Measurements from ENCODE around the gene FASTKD3. TPM values are rescaled to one million over a fixed set of nuclear protein-coding genes. Genes with fewer than 3 reads are reported as not detected.
"Not testable (repeated sequence)": the region's sequence is repeated elsewhere in the genome, so short reads cannot be mapped to it uniquely, and the experiment has no call there.

The FASTKD3 gene, protein sequence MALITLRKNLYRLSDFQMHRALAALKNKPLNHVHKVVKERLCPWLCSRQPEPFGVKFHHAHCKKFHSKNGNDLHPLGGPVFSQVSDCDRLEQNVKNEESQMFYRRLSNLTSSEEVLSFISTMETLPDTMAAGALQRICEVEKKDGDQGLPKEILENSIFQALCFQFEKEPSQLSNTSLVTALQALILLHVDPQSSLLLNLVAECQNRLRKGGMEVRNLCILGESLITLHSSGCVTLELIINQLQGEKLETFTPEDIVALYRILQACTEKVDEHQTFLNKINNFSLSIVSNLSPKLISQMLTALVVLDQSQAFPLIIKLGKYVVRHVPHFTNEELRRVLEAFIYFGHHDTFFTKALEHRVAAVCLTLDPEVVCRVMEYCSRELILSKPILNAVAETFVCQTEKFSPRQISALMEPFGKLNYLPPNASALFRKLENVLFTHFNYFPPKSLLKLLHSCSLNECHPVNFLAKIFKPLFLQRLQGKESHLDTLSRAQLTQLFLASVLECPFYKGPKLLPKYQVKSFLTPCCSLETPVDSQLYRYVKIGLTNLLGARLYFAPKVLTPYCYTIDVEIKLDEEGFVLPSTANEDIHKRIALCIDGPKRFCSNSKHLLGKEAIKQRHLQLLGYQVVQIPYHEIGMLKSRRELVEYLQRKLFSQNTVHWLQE
- 17.9 and 23.7 TPM in 2 replicates for total RNA-seq (2014; rRNA removed; shearing (Covaris generic))

DNA sequence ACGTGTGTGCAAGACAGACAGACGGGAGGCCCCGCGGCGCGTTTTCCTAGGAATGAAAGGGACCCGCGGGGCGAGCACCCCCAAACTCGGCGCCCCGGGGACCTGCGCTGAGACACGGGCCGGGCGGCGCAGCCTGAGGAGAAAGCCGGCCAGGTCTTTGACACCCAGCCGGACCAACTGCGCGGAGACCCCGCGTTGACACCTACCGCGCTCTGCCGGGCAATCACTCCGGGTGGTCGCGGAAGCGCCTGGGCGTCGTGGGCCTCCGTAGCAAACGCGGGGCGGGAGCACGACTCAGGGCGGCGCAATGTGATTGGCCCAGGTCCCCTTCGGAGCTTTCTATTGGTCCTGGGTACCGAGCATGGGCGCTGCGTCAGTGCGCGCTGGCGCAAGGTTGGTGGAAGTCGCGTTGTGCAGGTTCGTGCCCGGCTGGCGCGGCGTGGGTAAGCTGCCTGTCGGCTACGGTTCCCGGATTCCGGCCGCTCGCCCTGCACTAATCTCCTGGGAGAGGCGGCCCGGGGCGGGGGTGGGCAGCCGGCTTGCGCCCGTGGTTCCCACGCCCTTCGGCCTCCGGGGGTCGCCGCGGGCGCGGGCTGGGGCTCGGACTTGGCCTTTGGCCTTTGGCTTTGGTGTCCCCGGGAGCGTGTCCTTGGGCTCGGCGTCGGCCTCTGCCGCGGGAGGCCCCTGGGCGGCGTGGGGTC is at the start of gene FASTKD3, which contains the start of gene MTRR:
Gene FASTKD3, minus strand, starts transcription at position 259 of the 701 bp plus-strand sequence. CDS start 948 bp downstream, outside the sequence.
Gene MTRR, plus strand, starts transcription at position 376 of the 701 bp plus-strand sequence. CDS start 1,647 bp downstream, outside the sequence.
- peak; percentile 88 for DNase-seq (ENCODE audit: low spot score)

DNA sequence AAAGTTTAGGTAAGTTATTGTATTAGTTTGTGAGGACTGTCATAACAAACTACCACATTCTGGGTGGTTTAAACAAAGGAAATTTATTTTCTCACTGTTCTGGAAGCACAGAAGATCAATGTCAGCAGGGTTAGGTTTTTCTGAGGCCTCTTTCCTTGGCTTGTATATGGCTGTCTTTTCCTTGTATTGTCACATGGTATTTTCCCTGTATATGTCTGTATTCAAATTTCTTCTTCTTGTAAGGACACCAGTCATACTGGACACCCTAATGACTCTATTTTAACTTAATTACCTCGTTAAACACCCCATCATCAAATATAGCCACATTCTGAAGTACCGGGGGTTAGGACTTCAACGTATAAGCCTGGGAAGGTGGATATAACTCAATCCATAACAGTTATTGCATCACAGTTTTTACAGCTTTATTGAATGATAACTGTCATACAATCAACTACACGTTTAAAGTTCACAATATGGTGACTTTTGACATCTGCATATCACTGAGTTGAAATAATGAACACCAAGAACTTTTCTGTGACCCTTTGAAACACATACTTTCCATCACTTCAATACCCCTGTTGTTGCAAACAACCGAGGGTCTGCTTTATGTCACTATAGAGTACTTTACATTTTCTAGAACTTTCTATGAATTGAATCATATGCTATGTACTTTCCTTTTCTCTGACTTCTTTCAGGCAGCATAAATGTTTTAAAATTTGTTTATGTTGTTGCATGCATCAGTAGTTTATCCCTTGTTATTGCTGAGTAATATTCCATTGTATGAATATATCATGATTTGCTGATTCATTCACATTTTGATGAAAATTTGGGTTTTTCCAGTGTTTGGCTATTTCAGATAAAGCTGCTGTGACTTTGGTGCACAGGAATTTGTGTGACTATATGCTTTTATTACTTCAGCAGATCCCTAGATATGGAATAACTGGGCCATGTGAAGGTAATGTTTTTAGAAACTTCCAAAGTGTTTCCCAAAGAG is 48.6 kb upstream of the FASTKD3 start:
- no peak for DNase-seq (ENCODE audit: low spot score)

DNA sequence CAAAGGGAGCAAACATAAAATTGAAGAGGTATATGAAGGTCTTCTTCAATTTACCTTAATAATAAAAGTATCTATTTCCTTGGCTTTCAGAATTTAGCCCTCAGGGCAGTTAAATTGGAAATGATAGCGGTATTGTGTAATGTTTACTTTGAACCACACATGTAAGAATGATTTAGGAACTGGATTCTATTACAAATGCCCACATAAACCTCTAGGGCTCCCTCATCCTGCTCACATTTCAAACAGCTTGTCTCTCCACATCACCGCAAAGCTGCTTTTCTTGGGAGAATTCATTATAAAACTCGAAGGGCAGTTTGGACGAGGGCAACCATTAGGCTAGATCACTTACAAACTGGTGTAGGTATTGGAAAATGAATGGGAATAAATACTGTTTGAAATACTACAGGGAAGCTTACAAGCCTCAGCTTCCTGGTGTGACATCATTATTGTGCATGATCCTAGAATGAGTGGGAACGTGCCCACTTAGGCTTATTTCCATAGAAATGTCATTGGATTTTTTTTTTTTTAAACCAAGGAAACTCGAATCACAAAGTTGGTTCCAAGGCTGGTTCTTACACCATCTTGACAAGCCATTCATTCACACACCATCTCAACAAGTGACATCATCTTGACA is 47.5 kb upstream of the FASTKD3 start:
- DNase-seq (ENCODE audit: low spot score) = peak; percentile 19

DNA sequence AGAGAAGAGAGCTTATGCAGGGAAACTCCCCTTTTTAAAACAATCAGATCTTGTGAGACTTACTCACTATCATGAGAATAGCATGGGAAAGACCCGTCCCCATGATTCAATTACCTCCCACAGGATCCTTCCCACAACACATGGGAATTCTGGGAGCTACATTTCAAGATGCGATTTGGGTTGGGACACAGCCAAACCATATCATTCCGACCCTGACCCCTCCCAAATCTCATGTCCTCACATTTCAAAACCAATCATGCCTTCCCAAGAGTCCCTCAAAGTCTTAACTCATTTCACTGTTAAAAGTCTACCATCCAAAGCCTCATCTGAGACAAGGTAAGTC is 42.6 kb upstream of the FASTKD3 start:
- DNase-seq (ENCODE audit: low spot score) = not testable (repeated sequence)

DNA sequence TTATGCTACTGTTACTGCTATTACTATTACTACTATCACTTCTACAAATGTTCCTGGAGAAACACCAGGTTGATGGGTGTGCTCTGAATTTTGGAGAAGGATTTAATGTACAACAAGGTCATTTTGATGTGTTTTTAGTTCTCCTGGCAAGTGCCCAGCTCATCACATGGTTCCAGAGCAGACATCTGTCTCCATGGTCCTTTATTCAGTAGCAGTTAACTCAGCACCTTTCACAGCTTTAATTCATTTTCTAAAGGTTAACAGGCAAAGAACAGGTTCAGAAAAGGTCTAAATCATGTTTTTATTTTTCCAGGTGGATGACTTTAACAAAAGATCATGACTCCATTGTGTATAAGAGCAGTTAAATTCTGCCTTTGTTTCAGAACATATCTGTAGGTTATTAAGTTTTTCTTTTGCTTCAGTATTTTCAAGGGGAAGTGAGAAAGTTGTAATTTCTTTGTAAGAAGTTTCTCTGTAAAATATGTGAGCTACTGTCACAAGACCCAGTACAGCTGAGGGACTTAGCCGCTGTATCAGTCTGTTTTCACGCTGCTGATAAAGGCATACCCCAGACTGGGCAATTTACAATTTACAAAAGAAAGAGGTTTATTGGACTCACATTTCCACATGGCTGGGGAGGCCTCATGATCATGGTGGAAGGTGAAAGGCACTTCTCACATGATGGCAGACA is 42.1 kb upstream of the FASTKD3 start:
- DNase-seq (ENCODE audit: low spot score) = no peak

DNA sequence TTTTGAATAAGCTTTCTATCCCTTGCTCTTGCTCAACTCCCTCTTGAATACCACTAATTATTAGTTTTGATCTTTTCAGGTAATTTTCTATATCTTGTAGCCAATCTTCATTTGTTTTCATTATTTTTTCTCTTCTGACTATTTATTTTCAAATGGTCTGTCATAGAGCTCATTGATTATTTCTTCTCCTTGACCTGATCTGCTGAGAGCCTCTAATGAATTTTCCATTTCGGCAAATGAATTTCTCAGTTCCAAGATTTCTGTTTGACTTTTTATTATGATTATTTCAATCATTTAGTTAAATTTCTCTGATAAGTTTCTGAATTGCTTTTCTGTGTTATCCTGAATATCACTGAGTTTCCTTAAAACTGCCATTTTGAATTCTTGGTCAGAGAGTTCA is 39.5 kb upstream of the FASTKD3 start:
- DNase-seq (ENCODE audit: low spot score) = no peak

DNA sequence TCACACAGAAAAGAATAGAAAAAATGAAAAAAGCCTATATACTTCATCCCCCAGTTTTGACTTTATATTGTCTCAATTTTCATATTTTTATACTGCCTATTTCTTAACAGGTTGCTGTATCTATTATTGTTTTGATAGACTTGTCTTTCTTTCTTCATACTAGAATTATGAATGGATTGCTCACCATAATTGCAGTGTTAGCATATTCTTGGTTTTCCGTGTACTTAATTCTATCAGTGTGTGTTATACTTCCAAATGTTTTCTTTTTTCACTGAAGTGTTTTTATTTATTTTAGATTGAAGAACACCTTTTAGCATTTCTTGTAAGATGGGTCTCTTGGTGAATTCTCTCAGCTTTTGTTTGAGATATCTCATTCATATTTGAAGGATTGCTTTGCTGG is 38.8 kb upstream of the FASTKD3 start:
- no peak for DNase-seq (ENCODE audit: low spot score)

DNA sequence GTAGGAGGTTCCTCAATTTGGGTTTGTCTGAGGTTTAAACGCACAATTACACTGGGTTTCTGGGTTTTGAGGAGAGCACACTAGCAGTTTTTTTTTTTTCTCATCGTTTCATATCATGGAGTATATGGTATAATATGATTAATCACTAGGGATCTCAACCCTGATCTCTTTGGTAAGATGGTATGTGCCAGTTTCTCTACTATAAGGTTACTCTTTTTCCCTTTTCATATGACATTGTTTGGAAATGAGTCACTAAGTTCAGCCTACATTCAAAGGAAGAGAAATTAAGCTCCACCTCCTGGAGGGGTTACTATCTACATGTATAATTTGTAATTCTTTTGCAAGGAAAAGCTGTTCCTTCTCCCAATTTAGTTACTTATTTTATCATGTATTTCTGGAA is 35.3 kb upstream of the FASTKD3 start:
- DNase-seq (ENCODE audit: low spot score) = peak; percentile 86

DNA sequence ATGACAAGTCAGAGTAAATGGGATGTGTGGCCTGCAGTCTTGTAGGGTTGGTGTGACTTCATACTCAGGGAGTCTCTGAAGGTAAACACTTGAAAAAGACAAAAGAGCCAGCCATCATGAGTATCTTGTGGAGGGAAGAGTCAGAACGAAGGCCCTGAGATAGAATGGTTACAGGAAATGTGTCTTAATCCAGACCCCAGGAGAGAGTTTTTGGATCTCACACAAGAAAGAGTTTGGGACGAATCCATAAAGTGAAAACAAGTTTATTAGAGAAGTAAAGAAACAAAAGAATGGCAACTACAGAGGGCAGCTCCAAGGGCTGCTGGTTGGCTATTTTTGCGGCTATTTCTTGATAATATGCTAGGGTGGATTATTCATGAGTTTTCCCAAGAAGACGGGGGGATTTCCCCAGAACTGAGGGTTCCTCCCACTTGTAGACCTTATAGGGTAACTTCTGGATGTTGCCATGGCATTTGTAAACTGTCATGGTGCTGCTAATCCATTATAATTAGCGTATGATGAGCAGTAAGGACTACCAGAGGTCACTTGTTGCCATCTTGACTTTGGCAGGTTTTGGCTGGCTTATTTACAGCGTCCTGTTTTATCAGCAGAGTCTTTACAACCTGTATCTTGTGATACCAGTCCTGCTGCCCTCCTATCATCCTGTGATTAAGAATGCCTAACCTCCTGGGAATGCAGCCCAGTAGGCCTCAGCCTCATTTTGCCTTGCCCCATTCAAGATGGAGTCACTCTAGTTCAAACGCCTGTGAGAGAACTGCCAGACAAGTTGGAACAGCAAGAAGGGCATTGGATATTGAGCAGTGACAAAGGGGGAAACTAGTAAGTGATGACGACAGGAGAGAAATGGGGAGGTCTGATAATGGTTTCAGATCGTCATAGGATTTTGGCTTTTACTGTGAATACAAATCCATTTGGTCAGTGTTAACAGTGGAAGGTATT is 34.1 kb upstream of the FASTKD3 start:
- DNase-seq (ENCODE audit: low spot score) = no peak

DNA sequence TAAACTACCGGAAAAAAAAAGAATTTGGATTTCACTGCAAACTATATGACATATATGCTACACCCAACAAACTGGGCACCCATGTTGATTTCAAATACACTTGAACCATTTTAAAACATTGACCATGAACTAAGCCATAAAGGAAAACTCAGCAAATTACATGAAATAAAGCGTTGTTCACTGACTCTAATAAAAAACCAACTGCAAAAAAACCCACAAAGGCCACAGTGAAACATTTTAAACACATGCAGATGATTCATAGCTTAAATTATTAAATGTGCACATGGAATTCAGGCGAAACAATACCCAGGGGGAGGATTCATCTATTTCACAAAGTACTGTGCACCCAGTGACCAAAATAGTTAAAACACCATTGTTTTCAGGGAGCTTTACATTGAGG is 33.4 kb upstream of the FASTKD3 start:
- no peak for DNase-seq (ENCODE audit: low spot score)

DNA sequence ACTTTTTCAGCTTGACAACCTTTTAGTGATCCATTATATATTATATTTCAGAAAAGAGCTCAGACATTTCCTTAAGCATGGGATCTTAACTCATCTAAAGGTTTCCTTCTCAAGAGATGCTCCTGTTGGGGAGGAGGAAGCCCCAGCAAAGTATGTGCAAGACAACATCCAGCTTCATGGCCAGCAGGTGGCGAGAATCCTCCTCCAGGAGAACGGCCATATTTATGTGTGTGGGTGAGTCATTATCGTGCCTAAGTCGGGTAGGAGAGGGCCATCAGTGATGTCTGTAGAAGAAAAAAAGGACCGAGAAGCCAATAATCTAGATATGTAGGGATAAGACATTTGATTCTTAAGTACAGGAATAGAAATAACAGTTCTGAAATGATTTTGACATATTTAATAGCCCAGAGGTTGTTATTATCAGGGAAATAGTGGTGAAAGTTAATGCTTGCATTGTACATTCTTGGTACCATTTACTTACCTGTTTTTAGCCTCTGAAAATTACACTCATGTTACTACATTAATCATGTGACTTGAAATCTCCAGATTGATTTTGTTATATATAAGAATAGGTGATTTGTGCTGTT is 28.3 kb upstream of the FASTKD3 start:
- DNase-seq (ENCODE audit: low spot score) = peak; percentile 74

DNA sequence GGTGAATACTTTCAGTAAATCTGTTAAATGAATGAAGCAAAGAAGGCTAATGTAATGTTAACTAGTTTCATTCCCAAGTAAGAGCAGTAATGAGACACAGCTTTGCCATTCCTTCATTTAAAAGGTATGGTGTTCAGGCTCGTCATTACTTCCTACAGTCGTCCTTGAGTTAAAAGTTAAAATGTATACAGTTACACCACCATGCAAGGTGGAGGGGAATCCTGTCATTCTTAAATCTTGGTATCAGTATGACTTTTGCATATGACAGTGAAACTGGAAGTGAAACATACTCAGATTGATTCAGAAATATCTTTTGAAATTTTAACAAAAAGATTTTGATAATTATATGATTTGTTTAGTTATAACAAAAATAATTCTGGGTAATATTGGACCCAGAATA is 26.0 kb upstream of the FASTKD3 start:
- no peak for DNase-seq (ENCODE audit: low spot score)

DNA sequence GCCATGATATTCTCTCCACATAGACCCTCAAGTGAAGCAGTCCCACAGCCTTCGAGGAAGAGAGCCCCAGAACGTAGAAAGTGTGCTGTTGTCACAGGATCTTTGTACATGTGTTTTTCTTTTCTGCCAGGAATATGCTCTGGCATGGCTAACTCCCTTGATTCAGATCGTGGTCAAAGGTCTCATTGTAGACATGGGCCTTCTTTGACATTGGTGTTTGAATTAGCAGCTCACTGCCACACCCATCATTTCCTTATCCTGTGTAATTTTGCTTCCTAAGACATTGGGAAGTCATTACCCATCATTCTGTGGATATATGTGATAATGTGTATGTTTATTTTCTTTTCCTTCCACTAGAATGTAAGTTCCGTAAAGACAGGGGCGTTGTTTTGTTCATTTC is 25.6 kb upstream of the FASTKD3 start:
- no peak for DNase-seq (ENCODE audit: low spot score)

DNA sequence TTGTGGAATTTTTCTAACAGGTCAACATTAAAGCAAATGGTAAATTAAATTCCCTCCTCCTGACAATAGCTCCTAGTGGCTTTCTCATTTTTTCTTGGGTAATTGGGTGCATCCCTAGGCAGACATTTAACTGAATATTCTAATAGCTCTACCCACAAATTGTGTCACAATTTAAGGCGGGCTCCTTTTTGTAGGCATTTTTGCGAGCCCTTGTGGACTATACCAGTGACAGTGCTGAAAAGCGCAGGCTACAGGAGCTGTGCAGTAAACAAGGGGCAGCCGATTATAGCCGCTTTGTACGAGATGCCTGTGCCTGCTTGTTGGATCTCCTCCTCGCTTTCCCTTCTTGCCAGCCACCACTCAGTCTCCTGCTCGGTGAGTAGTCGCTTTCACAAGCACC is 20.1 kb upstream of the FASTKD3 start:
- no peak for DNase-seq (ENCODE audit: low spot score)

DNA sequence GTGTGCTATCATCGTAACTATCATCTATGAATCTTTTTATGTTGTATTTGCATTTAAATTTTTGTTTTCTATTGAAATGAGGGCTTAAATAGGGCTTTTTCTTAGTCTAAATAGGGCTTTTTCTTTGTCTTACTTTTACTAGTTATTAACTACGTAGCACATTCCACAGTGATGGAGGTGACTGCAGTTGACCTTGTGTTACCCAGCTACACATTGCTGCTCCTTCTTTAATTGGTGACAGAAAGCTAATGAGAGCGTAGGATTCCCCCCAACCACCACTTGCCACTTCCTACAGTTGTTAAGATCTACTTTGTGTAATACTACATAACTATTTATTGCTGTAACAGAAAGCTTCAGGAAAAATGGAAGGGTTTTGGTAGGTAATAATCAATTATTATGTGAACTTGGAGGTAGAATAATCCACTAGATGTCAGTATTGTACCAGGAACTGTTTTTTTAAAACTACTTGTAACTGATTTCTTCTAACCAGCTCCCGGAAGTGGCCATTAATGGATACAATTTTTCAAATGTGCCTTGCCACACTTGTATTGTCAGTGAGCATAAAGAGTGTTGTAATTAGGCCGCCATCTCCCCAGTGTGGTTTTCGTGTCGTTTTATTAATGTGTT is 18.1 kb upstream of the FASTKD3 start:
- DNase-seq (ENCODE audit: low spot score) = peak; percentile 50

DNA sequence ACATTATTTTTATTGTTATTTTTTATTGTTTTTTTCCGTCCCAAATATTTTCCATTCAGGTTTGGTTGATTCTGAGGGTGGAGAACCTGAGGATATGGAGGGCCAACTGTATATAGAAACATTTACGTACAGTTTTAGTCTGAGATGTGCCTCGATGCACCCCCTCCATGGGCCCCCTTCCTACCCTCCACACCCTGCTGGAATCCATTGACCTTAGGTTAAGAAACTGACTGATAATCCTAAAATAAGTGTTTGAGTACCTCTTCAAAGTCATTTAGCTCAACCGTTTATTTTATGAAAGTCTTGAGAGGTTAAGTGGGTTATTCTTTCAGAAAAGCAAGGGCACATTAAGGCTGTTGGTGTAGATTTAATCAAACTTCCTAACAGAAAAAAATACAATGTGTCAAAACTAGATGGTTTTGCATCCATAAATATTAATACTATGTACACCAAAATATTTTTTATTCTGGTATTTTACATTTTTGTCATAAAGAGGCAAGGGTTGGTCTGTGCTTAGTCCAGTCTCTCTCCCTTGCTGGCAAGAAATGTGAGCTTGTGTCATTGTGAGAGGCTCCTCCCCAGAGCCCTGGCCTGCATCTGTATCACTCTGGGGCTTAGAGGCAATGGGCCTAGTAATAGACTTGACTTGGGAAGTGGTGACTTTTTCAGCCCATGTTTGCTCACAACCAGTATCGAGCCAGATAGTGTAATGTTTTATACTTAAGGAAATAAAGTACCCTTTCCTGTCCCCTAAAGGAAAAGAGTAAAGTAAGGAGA is 15.8 kb upstream of the FASTKD3 start:
- DNase-seq (ENCODE audit: low spot score) = no peak

DNA sequence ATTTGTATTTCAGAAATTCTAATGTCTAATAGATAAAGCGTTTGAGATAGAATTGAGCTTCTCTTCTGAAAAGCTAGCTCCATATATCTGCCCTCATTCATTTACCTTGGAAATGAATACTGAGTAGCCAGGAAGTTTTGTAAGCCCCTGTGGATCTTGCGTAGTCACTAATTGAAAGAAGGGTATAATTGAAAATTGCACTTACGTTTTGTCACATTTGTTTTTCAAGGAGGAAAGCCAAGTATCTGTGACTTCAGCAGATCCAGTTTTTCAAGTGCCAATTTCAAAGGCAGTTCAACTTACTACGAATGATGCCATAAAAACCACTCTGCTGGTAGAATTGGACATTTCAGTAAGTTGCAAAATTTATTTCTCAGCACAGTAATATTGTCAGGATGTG is 14.1 kb upstream of the FASTKD3 start:
- no peak for DNase-seq (ENCODE audit: low spot score)

All from A172 (cell line).